ENCODE measurements around the gene KIAA0513.
A peak's percentile ranks its signal among the peaks of the same experiment; 100 is the strongest.

KIAA0513 gene

DNA sequence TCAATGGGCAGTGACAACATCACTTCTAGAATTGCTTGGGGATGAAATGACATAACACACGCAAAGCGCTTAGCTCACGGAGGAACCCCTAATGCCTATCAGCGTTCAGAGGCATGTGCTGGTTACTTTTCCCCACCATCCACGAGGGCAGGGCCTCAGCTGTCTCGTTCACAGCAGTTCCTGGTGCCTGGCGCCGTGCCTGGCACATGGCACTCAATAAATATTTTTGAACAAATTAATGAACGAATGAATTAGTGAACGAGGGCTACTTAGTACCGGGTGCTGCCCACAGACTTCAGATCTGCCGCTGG lies 98.8 kb downstream of the KIAA0513 start:
- Histone ChIP-seq H3K4me1 (ENCODE audit: insufficient read depth, low read length) (peaks cover 28% of the 10 kb centered on the region), H3K27ac (ENCODE audit: low read depth, low read length) (no peak overlapping the region), H3K9me3 (ENCODE audit: low read length) (no peaks in the 10 kb centered on the region), H3K27me3 (ENCODE audit: control insufficient read depth in 1 of 2, insufficient read depth in 2 of 2, low read length in 2 of 2) (no peaks in the 10 kb centered on the region), H3K36me3 (ENCODE audit: insufficient read depth, low read length) (no peaks in the 10 kb centered on the region), H3K9ac (ENCODE audit: low read length) (no peak overlapping the region), H3K4me3 (ENCODE audit: low read depth in 1 of 2, low read length in 2 of 2) (no peak overlapping the region)

DNA sequence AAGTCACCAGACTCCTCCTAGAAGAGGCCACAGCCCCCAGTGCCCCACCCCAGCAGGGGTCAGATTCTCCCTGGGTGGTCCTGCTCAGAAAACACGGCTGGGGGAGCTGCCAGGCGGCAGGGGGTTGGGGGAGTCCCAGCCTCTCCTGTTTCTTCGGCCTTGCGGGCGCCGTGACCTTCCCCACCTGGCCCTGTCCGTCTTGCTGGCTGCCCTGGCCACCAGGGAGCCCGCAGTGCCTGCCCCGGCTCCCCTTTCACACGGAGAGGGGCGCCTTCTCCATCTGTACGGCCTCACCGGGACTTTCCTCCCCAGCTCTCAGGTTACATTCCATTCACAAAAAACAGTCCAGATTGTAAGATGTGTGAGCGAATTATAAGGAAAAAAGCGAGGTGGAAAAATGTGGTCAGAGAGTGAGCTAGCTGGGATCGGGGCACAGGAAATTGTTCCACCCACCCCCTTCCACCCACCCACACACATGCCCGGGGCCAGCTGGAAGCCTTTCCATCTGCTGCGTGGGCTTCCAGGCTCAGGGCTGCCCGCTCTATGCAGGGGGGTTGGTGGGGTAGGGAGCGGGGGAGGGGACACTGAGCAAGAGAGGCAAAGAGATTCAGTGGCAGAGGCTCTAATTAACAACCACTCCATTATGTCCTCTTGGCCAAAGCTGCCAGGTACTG lies 99.2 kb downstream of the KIAA0513 start:
- Histone ChIP-seq H3K27ac (ENCODE audit: low read depth, low read length) (no peak overlapping the region), H3K27me3 (ENCODE audit: control insufficient read depth in 1 of 2, insufficient read depth in 2 of 2, low read length in 2 of 2) (no peaks in the 10 kb centered on the region), H3K4me3 (ENCODE audit: low read depth in 1 of 2, low read length in 2 of 2) (no peak overlapping the region), H3K4me1 (ENCODE audit: insufficient read depth, low read length) (peaks cover 28% of the 10 kb centered on the region), H3K36me3 (ENCODE audit: insufficient read depth, low read length) (no peaks in the 10 kb centered on the region), H3K9me3 (ENCODE audit: low read length) (no peaks in the 10 kb centered on the region), H3K9ac (ENCODE audit: low read length) (no peak overlapping the region)

GRCh38 chr16:85127379-85127723 lies 99.8 kb downstream of the KIAA0513 start:
- no peak overlapping the region for H3K4me3 ChIP-seq (ENCODE audit: low read depth in 1 of 2, low read length in 2 of 2)
- H3K36me3 ChIP-seq (ENCODE audit: insufficient read depth, low read length): no peaks in the 10 kb centered on the region
- H3K9me3 ChIP-seq (ENCODE audit: low read length): no peaks in the 10 kb centered on the region
- no peak overlapping the region for H3K27ac ChIP-seq (ENCODE audit: low read depth, low read length)
- H3K9ac ChIP-seq (ENCODE audit: low read length): no peak overlapping the region
- peaks cover 28% of the 10 kb centered on the region for H3K4me1 ChIP-seq (ENCODE audit: insufficient read depth, low read length)
- no peaks in the 10 kb centered on the region for H3K27me3 ChIP-seq (ENCODE audit: control insufficient read depth in 1 of 2, insufficient read depth in 2 of 2, low read length in 2 of 2)

DNA sequence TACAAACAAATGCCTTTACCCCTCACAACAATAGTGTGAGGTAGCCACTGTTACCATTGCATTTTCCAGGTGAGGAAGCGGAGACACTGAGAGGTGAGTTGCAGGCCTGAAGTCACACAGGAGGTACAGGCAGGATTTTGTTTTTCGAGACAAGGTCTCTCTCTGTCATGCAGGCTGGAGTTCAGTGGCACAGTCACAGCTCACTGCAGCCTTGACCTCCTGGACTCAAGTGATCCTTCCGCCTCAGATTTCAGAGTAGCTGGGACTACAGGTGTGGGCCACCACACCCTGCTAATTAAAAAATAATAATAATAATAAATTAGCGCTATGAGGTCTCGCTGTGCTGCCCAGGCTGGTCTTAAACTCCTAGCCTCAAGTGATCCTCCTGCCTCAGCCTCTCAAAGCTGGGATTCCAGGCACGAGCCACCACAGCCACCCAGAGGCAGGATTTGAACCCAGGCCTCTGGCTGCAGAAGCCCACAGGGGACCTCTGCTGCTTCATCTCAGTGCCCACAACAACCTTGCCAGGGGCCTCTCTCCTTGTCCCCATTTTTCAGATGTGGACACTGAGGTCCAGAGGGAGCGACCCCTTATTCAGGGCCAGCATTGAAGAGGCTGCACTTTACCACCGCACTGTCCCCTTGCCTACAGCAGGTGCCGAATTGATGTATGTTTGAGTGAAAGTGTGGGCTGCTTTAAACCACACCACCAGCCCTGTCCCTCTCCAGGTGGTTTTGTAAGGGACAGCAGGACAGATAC lies 100.7 kb downstream of the KIAA0513 start:
- Histone ChIP-seq H3K9ac (ENCODE audit: low read length) (no peak overlapping the region), H3K9me3 (ENCODE audit: low read length) (no peaks in the 10 kb centered on the region), H3K4me3 (ENCODE audit: low read depth in 1 of 2, low read length in 2 of 2) (no peak overlapping the region), H3K4me1 (ENCODE audit: insufficient read depth, low read length) (peaks cover 28% of the 10 kb centered on the region), H3K27ac (ENCODE audit: low read depth, low read length) (no peak overlapping the region), H3K36me3 (ENCODE audit: insufficient read depth, low read length) (no peaks in the 10 kb centered on the region), H3K27me3 (ENCODE audit: control insufficient read depth in 1 of 2, insufficient read depth in 2 of 2, low read length in 2 of 2) (no peaks in the 10 kb centered on the region)

GRCh38 chr16:85129876-85130704 lies 102.5 kb downstream of the KIAA0513 start:
- H3K27ac ChIP-seq (ENCODE audit: low read depth, low read length): peak overlapping the region; percentile 73
- peaks cover 31% of the 10 kb centered on the region for H3K4me1 ChIP-seq (ENCODE audit: insufficient read depth, low read length)
- H3K4me3 ChIP-seq (ENCODE audit: low read depth in 1 of 2, low read length in 2 of 2): peak overlapping the region in 1 of 2 donors; percentile 9
- H3K27me3 ChIP-seq (ENCODE audit: control insufficient read depth in 1 of 2, insufficient read depth in 2 of 2, low read length in 2 of 2): no peaks in the 10 kb centered on the region
- H3K36me3 ChIP-seq (ENCODE audit: insufficient read depth, low read length): no peaks in the 10 kb centered on the region
- H3K9ac ChIP-seq (ENCODE audit: low read length): peak overlapping the region; percentile 30
- H3K9me3 ChIP-seq (ENCODE audit: low read length): no peaks in the 10 kb centered on the region

- no peaks in the 10 kb centered on the region for H3K27me3 ChIP-seq (ENCODE audit: control insufficient read depth in 1 of 2, insufficient read depth in 2 of 2, low read length in 2 of 2)
- H3K9me3 ChIP-seq (ENCODE audit: low read length): no peaks in the 10 kb centered on the region
- no peaks in the 10 kb centered on the region for H3K36me3 ChIP-seq (ENCODE audit: insufficient read depth, low read length)
- H3K4me1 ChIP-seq (ENCODE audit: insufficient read depth, low read length): peaks cover 35% of the 10 kb centered on the region
- H3K9ac ChIP-seq (ENCODE audit: low read length): peak overlapping the region; percentile 30
- no peak overlapping the region for H3K4me3 ChIP-seq (ENCODE audit: low read depth in 1 of 2, low read length in 2 of 2)
- H3K27ac ChIP-seq (ENCODE audit: low read depth, low read length): peak overlapping the region; percentile 73
Observed at GRCh38 chr16:85130705-85131028, 103.1 kb downstream of the KIAA0513 start.

GRCh38 chr16:85132456-85133289 lies 105.1 kb downstream of the KIAA0513 start:
- Histone ChIP-seq H3K36me3 (ENCODE audit: insufficient read depth, low read length) (no peaks in the 10 kb centered on the region), H3K27ac (ENCODE audit: low read depth, low read length) (no peak overlapping the region), H3K27me3 (ENCODE audit: control insufficient read depth in 1 of 2, insufficient read depth in 2 of 2, low read length in 2 of 2) (no peaks in the 10 kb centered on the region), H3K9me3 (ENCODE audit: low read length) (no peaks in the 10 kb centered on the region), H3K4me1 (ENCODE audit: insufficient read depth, low read length) (peaks cover 40% of the 10 kb centered on the region), H3K9ac (ENCODE audit: low read length) (no peak overlapping the region), H3K4me3 (ENCODE audit: low read depth in 1 of 2, low read length in 2 of 2) (no peak overlapping the region)

GRCh38 chr16:85133290-85133599 lies 105.7 kb downstream of the KIAA0513 start:
- H3K9me3 ChIP-seq (ENCODE audit: low read length): no peaks in the 10 kb centered on the region
- no peaks in the 10 kb centered on the region for H3K27me3 ChIP-seq (ENCODE audit: control insufficient read depth in 1 of 2, insufficient read depth in 2 of 2, low read length in 2 of 2)
- H3K4me1 ChIP-seq (ENCODE audit: insufficient read depth, low read length): peaks cover 46% of the 10 kb centered on the region
- no peak overlapping the region for H3K9ac ChIP-seq (ENCODE audit: low read length)
- H3K36me3 ChIP-seq (ENCODE audit: insufficient read depth, low read length): no peaks in the 10 kb centered on the region
- H3K27ac ChIP-seq (ENCODE audit: low read depth, low read length): no peak overlapping the region
- H3K4me3 ChIP-seq (ENCODE audit: low read depth in 1 of 2, low read length in 2 of 2): no peak overlapping the region

DNA sequence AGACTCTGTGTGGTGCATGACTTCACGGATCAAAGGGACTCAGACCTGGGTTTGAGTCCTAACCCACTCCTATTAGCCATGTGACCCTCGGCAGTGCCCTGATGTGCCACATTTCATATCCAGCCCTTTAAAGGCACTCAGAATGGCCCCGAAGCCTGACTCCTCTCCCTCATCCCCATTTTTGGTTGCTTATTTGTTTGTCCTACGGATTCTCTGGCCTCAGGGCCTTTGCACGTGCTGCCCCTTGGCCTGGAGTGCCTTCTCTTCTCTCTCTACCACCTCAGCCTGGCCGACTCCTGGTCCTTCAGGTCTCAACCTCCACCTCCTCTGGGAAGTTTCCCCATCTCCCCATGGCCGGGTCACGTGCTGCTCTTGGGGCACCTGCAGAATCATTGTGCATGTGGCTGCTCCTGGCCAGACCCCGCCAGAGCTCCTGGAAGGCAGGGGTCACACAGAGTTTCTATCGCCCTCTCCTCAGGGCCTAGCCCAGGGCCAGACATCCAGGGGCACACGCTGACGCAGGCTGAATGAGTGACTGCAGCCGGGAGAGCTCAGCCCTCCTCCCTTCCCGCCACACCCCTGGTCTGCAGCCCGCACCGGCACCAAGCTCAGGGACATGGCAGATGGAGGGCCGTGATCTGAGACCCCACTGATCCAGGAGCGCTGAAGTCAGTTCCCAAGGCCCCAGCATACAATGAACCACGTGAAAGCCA lies 106.6 kb downstream of the KIAA0513 start:
- Histone ChIP-seq H3K27ac (ENCODE audit: low read depth, low read length) (no peak overlapping the region), H3K9me3 (ENCODE audit: low read length) (no peaks in the 10 kb centered on the region), H3K4me1 (ENCODE audit: insufficient read depth, low read length) (peaks cover 54% of the 10 kb centered on the region), H3K4me3 (ENCODE audit: low read depth in 1 of 2, low read length in 2 of 2) (no peak overlapping the region), H3K27me3 (ENCODE audit: control insufficient read depth in 1 of 2, insufficient read depth in 2 of 2, low read length in 2 of 2) (no peaks in the 10 kb centered on the region), H3K9ac (ENCODE audit: low read length) (no peak overlapping the region), H3K36me3 (ENCODE audit: insufficient read depth, low read length) (no peaks in the 10 kb centered on the region)

GRCh38 chr16:85134789-85135142 lies 107.2 kb downstream of the KIAA0513 start:
- no peaks in the 10 kb centered on the region for H3K9me3 ChIP-seq (ENCODE audit: low read length)
- H3K27me3 ChIP-seq (ENCODE audit: control insufficient read depth in 1 of 2, insufficient read depth in 2 of 2, low read length in 2 of 2): no peaks in the 10 kb centered on the region
- no peak overlapping the region for H3K27ac ChIP-seq (ENCODE audit: low read depth, low read length)
- H3K4me1 ChIP-seq (ENCODE audit: insufficient read depth, low read length): peaks cover 51% of the 10 kb centered on the region
- no peaks in the 10 kb centered on the region for H3K36me3 ChIP-seq (ENCODE audit: insufficient read depth, low read length)
- no peak overlapping the region for H3K4me3 ChIP-seq (ENCODE audit: low read depth in 1 of 2, low read length in 2 of 2)
- no peak overlapping the region for H3K9ac ChIP-seq (ENCODE audit: low read length)

GRCh38 chr16:85136213-85136701 lies 108.7 kb downstream of the KIAA0513 start:
- Histone ChIP-seq H3K9ac (ENCODE audit: low read length) (no peak overlapping the region), H3K27me3 (ENCODE audit: control insufficient read depth in 1 of 2, insufficient read depth in 2 of 2, low read length in 2 of 2) (no peaks in the 10 kb centered on the region), H3K36me3 (ENCODE audit: insufficient read depth, low read length) (no peaks in the 10 kb centered on the region), H3K4me3 (ENCODE audit: low read depth in 1 of 2, low read length in 2 of 2) (no peak overlapping the region), H3K4me1 (ENCODE audit: insufficient read depth, low read length) (peaks cover 36% of the 10 kb centered on the region), H3K9me3 (ENCODE audit: low read length) (no peaks in the 10 kb centered on the region), H3K27ac (ENCODE audit: low read depth, low read length) (no peak overlapping the region)
